IMR-90 (cell line): Measurements from ENCODE around the gene FGFRL1.

Experiments
- CEBPB ChIP-seq: IDR thresholded peaks from 2 replicates; pipeline ENCODE4 v1.6.1; 2012; ENCODE audit warnings: low read depth, low read length, improper control_type of control experiment
- TF ChIP-seq, protein P1 (sequence below): conservative IDR thresholded peaks from 2 replicates; pipeline ENCODE4 v1.5.1; 2012; ENCODE audit warnings: mild to moderate bottlenecking, low read depth, low read length, improper control_type of control experiment

GRCh38 chr4:1056671-1057402 is 45.4 kb downstream of the FGFRL1 start:
- no peak for TF ChIP-seq CEBPB
- TF ChIP-seq, protein P1, sequence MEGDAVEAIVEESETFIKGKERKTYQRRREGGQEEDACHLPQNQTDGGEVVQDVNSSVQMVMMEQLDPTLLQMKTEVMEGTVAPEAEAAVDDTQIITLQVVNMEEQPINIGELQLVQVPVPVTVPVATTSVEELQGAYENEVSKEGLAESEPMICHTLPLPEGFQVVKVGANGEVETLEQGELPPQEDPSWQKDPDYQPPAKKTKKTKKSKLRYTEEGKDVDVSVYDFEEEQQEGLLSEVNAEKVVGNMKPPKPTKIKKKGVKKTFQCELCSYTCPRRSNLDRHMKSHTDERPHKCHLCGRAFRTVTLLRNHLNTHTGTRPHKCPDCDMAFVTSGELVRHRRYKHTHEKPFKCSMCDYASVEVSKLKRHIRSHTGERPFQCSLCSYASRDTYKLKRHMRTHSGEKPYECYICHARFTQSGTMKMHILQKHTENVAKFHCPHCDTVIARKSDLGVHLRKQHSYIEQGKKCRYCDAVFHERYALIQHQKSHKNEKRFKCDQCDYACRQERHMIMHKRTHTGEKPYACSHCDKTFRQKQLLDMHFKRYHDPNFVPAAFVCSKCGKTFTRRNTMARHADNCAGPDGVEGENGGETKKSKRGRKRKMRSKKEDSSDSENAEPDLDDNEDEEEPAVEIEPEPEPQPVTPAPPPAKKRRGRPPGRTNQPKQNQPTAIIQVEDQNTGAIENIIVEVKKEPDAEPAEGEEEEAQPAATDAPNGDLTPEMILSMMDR: no peak
